LNCaP clone FGC (cell line): Measurements from ENCODE around the gene SELENOS.
A peak's percentile ranks its signal among the peaks of the same experiment; 100 is the strongest.

ENCODE experiments used
- DNase-seq: peaks from one replicate; pipeline ENCODE4 v3.0.0-alpha.2; 2011; ENCODE audit warnings: low read depth
- H3K4me3 ChIP-seq: 2 replicates; pipeline ENCODE4 v1.5.1; 2011; ENCODE audit warnings: mild to moderate bottlenecking, low read depth, low read length, control low read depth
- TF ChIP-seq, protein P1 (sequence below): IDR thresholded peaks from 2 replicates; pipeline ENCODE4 v1.5.1; 2012; ENCODE audit warnings: mild to moderate bottlenecking; ENCODE audit not compliant: control insufficient read depth, insufficient read depth; ENCODE audit errors: extremely low read depth

SELENOS gene

DNA sequence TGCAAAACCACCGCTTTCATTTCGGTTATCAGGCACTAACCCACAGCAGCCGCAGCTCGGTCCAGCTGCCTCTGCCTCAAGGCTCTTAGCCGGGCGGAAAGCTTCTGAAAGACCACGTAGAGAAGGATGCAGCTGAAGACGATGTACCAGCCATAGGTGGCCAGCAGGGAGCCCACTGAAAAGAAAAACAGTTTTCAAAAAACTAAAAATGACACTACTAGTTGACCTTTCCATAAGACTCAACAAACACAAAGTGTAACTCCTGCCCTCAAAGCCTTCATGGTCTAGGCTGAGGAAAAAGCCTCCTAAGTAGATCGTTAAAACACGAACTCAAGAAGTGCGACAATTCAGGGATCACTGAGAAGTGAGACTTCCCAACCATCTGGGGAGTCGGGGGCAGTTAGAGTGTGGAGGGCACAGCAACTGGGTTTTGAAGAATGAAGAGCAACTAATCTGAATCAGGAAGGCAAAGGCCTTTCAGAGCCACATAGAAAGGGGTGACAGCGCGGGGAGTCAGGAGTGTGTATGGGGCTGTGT, 716 bp downstream of the SELENOS start:
- no peak for DNase-seq
- TF ChIP-seq, protein P1, sequence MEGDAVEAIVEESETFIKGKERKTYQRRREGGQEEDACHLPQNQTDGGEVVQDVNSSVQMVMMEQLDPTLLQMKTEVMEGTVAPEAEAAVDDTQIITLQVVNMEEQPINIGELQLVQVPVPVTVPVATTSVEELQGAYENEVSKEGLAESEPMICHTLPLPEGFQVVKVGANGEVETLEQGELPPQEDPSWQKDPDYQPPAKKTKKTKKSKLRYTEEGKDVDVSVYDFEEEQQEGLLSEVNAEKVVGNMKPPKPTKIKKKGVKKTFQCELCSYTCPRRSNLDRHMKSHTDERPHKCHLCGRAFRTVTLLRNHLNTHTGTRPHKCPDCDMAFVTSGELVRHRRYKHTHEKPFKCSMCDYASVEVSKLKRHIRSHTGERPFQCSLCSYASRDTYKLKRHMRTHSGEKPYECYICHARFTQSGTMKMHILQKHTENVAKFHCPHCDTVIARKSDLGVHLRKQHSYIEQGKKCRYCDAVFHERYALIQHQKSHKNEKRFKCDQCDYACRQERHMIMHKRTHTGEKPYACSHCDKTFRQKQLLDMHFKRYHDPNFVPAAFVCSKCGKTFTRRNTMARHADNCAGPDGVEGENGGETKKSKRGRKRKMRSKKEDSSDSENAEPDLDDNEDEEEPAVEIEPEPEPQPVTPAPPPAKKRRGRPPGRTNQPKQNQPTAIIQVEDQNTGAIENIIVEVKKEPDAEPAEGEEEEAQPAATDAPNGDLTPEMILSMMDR = 0 out of 2 replicates have a peak, but pooled peaks have one; percentile 1
- peak overlapping the region; percentile 92 for H3K4me3 ChIP-seq

GRCh38 chr15:101275018-101275417, 2.3 kb downstream of the SELENOS start:
- TF ChIP-seq, protein P1 = no peak
- no peak overlapping the region for H3K4me3 ChIP-seq
- DNase-seq = no peak

- DNase-seq = no peak
- no peak overlapping the region for H3K4me3 ChIP-seq
- TF ChIP-seq, protein P1 = no peak
Observed at GRCh38 chr15:101273534-101273933, 3.8 kb downstream of the SELENOS start.

DNA sequence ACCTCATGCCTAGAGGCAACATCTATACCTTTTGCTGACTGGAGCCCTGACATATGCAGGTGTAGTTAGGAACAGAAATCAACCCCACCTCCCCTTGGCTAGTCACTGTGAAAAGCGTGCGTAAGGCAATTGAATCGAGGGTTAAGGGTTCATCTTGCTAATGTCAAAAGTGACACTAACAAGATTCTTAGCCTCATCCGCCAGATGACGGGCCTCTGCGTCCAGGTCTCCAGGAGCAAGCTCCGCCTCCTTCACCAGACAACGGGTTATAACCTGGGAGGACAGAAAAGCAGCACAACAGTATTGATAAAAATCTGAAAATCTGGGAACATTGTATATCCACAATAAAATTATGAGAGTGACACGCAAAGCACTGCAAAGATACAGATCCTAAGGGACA, 4.7 kb downstream of the SELENOS start:
- H3K4me3 ChIP-seq = no peak overlapping the region
- no peak for DNase-seq
- TF ChIP-seq, protein P1 = no peak

DNA sequence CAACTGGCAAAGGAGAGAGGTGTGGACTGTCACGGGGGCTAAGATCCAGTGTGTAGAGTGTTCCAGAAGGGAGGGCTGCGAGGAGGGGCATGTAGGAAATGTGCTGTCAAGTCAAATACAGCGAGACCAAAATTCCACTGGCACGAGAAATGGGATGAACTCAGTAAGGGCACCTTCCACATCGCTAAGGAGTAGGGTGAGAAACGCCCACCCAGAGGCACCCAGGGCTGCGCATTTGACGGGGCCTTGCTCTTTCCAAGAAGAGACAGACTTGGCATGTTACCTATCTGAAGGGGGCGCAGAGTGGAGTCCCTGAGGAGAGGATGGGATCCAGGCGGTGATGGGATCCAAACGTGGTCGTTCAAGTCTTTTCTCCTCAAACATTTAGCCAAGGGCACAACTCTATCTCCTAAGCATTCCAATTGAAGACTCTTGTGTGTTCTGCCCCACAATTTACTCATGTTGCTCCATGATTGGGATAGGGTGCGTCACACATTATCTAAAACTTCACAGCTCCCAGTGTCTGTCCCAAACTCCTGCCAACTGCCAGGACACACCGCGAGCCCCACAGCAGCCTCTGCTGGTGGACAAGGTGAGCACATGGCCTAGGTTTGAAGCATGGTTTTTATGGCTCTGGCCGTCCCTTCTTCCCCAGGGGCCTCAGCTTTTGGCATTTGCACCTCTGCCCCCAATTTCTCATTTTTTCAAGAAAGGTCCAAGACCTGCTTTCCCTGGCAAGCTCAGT, 7.6 kb downstream of the SELENOS start:
- TF ChIP-seq, protein P1 = peak; percentile 64
- DNase-seq = no peak
- no peak overlapping the region for H3K4me3 ChIP-seq

DNA sequence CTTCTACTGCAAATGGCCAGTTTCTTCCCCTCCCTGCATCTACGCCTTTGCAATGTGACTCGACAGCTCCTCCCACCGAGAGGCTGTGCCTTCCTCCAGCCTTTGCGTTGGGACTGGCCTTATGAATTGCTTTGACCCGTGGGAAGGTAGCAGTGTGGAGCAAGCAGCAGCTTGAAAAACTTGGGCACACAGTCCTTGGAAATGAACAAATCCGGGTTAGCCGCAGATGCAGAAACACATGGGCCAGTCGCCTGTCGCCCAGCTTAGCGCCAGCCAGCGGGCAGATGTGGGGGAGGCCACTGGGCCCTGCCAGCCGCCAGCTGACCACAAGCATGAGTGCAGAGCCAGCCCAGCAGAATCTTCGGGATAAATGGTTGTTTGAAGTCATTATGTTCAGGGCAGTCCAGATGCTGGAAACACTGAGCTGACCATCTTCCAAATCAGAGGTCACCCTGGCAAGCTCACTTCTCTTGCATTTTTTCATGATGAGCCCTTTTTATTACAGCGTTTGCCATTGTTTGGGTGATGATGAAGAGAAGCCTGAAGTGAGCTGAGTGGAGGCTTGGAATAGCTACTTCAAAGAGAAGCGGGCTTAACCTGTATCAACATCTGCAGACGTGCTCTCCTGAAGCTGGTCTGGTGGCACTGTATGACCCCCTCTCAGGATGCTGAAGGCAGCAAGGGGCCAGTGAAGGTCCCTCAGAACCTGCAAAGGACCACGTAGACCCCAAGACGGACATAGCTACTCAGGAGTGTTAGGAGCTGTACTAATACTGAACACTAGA, 9.8 kb downstream of the SELENOS start:
- TF ChIP-seq, protein P1 = no peak
- no peak overlapping the region for H3K4me3 ChIP-seq
- DNase-seq = no peak

DNA sequence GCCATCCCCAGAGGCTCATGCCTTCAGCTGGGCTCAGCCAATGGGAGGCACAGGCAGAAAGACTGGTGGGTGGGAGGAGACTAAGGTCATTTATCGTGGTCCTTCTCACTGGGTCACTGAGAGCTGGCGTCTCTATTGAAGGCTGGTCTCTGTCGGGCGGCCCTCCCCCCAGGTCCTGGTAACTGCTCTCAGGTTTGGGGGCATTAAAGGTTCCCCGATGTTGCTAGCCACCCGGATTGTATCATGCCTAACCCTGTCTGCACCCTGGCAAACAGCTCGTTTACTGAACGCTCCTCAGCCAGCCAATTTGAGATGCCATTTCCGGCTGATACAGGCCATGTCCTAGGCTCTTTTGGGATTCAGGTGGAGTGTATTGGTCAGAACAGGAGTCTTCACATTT, 10.5 kb downstream of the SELENOS start:
- no peak overlapping the region for H3K4me3 ChIP-seq
- DNase-seq = no peak
- TF ChIP-seq, protein P1 = no peak
